Measurements from ENCODE around the gene PHF1.

PHF1 gene

DNA sequence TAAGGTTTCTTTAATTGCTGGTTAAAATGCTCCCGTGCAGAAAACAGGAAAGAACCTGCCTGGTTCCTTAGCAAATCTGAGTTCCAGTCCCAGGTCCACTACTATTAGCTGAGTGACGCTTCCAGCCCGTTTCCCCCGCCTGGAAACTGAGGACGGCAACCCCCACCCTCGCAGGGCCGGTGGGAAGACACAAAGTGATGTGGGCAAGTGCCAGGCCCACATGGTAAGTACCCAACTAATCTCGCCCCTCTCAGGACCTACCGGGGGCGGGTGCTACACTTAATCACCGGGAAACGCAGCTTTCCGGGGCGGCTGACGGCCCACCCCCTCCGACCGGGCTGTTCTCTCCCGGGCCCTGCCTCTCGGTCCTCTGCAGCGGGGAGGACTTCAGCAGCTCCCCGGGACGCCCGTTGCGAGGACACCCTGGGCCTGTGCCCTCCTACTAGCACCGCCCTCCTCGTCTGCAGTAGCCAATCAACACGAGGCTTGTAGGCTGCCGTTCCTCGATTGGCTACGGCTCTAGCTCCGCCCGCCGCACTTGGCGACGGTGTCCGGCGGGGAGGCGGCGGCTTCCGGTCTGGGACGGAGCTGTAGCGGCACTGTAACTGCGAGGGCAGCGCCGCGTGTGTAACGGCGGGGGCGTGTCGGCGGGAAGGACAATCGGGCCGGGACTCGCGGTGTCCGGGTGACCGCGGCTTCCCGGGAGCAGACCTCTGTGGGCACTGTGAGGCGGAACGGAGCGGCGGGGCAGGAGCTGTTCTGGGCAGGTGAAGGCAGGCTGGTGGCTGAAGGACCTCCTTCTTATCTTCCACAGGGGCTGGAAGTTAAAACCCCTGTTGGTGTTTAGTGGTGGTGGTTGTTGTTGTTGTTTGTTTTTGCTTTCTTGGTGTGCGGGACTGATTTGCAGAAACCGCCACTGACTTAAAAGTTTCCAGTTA, 43.5 kb downstream of the PHF1 start, which contains the start of gene ZBTB9:
Gene ZBTB9 (plus strand): TSS at position 568 of the 938 bp plus-strand sequence. CDS start 525 bp downstream, outside the sequence.
- Histone ChIP-seq H3K4me3 (peak within 1 kb of the TSS; percentile 89), H3K27ac (peak within 1 kb of the TSS; percentile 46 to 89)
- peak; percentile 97 for DNase-seq (ENCODE audit: low spot score)
- TF ChIP-seq, protein P1, sequence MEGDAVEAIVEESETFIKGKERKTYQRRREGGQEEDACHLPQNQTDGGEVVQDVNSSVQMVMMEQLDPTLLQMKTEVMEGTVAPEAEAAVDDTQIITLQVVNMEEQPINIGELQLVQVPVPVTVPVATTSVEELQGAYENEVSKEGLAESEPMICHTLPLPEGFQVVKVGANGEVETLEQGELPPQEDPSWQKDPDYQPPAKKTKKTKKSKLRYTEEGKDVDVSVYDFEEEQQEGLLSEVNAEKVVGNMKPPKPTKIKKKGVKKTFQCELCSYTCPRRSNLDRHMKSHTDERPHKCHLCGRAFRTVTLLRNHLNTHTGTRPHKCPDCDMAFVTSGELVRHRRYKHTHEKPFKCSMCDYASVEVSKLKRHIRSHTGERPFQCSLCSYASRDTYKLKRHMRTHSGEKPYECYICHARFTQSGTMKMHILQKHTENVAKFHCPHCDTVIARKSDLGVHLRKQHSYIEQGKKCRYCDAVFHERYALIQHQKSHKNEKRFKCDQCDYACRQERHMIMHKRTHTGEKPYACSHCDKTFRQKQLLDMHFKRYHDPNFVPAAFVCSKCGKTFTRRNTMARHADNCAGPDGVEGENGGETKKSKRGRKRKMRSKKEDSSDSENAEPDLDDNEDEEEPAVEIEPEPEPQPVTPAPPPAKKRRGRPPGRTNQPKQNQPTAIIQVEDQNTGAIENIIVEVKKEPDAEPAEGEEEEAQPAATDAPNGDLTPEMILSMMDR (IDR thresholded peaks at IDR 0.05), result no peak

DNA sequence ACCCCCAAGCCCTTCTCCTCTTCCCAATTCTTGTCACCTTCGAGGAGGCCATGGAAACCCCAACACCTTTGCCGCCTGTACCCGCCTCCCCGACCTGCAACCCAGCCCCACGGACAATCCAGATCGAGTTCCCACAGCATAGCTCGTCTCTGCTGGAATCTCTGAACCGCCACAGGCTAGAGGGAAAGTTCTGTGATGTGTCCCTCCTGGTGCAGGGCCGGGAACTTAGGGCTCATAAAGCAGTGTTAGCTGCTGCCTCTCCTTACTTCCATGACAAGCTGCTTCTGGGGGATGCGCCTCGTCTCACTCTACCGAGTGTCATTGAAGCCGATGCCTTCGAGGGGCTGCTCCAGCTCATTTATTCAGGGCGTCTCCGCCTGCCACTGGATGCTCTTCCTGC, 44.2 kb downstream of the PHF1 start:
- TF ChIP-seq, protein P1 (IDR thresholded peaks at IDR 0.05), result no peak
- Histone ChIP-seq H3K4me3 (peak overlapping the region; percentile 89), H3K27ac (peak overlapping the region in 1 of 2 donors; percentile 27)
- DNase-seq (ENCODE audit: low spot score), result no peak

DNA sequence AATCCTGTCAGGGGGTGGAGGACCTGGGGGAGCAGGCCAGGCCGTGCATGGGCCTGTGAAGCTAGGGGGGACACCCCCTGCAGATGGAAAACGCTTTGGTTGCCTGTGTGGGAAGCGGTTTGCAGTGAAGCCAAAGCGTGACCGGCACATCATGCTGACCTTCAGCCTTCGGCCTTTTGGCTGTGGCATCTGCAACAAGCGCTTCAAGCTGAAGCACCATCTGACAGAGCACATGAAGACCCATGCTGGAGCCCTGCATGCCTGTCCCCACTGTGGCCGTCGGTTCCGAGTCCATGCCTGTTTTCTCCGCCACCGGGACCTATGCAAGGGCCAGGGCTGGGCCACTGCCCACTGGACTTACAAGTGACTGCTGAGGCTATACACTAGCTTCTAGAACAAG, 45.3 kb downstream of the PHF1 start:
- TF ChIP-seq, protein P1 (IDR thresholded peaks at IDR 0.05), result no peak
- Histone ChIP-seq H3K4me3 (no peak overlapping the region), H3K27ac (no peak overlapping the region)
- no peak for DNase-seq (ENCODE audit: low spot score)

DNA sequence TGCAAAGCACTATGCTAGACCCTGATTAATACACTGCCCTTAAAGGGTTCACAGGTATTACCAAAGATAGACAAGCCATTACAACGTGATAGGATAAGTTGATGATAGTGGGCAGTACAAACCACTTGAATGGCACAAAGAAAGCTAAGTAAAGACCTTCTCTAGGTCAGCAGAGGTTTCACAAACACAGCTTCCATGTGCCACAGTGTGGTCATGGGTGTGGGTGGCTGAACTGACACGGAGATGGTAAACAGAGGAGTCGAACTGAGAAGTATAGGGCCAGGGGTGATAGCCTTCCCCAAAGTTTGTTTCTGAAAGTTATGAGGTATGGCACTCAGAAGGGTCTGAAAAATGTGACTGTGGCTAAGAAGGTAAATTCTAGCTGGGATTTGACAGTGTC, 47.9 kb downstream of the PHF1 start:
- Histone ChIP-seq H3K4me3 (no peak overlapping the region), H3K27ac (no peak overlapping the region)
- TF ChIP-seq, protein P1 (IDR thresholded peaks at IDR 0.05), result no peak
- DNase-seq (ENCODE audit: low spot score), result no peak

DNA sequence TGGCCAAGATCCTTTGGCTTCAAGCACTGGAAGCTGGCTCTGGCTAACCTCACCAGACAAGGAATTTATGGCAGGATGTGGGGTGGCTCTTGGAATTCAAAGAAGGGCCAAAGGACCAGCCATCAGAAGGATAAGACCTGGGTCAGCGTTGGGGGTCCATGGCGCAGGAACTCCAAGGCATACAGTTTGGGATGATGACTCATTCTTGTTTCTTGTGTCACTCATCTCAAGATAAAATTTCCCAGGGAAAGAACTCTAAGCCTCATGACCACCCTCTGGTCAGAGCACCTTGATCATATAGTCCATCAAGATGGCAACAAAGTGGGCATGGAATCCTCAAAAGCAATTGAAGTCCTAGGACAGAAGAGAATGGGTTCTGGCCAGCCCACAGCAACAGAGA, 48.4 kb downstream of the PHF1 start:
- Histone ChIP-seq H3K4me3 (no peak overlapping the region), H3K27ac (no peak overlapping the region)
- no peak for DNase-seq (ENCODE audit: low spot score)
- TF ChIP-seq, protein P1 (IDR thresholded peaks at IDR 0.05), result no peak

All from coronary artery (tissue), 2 donors.